Loucy (cell line): ENCODE data around the gene TAF3.

Source experiments
- H2AFZ ChIP-seq: fragments of 200-600 bp; sonication (generic); 2 replicates; pipeline ENCODE4 v1.6.0; 2016; ENCODE audit warnings: antibody characterized with exemption, mild to moderate bottlenecking, low read length, moderate library complexity
- H3F3A ChIP-seq: fragments of 200-600 bp; 2 replicates; pipeline ENCODE4 v1.6.0; 2016; ENCODE audit warnings: antibody characterized with exemption, low read depth, mild to moderate bottlenecking
- H3K27me3 ChIP-seq: fragments of 200-600 bp; sonication (generic); 2 replicates; pipeline ENCODE4 v1.6.1; 2014; ENCODE audit warnings: low read length, mild to moderate bottlenecking; ENCODE audit not compliant: insufficient read depth, poor library complexity, severe bottlenecking
- H3K36me3 ChIP-seq: fragments of 200-600 bp; sonication (generic); 2 replicates; pipeline ENCODE4 v1.6.1; 2016; ENCODE audit warnings: low read length; ENCODE audit not compliant: insufficient read depth
- H3K4me1 ChIP-seq: fragments of 200-600 bp; sonication (generic); 2 replicates; pipeline ENCODE4 v1.5.1; 2014; ENCODE audit warnings: low read length, mild to moderate bottlenecking; ENCODE audit not compliant: insufficient read depth, poor library complexity, severe bottlenecking
- H3K4me2 ChIP-seq: fragments of 200-600 bp; sonication (generic); 2 replicates; pipeline ENCODE4 v1.6.0; 2014; ENCODE audit warnings: antibody characterized with exemption, low read length, low read depth, mild to moderate bottlenecking; ENCODE audit not compliant: poor library complexity, severe bottlenecking
- H3K4me3 ChIP-seq: fragments of 200-600 bp; sonication (generic); 2 replicates; pipeline ENCODE4 v1.5.1; 2014; ENCODE audit warnings: low read length, mild to moderate bottlenecking, mixed read lengths; ENCODE audit not compliant: poor library complexity, severe bottlenecking
- H3K79me2 ChIP-seq: fragments of 200-600 bp; sonication (generic); 2 replicates; pipeline ENCODE4 v1.6.1; 2014; ENCODE audit warnings: low read length; ENCODE audit not compliant: insufficient read depth
- H3K9ac ChIP-seq: fragments of 200-600 bp; sonication (generic); 2 replicates; pipeline ENCODE4 v1.6.0; 2014; ENCODE audit warnings: mild to moderate bottlenecking, low read depth, low read length, moderate library complexity; ENCODE audit not compliant: poor library complexity, severe bottlenecking
- H3K9me2 ChIP-seq: fragments of 200-600 bp; sonication (generic); replicated peaks from 2 replicates; pipeline ENCODE4 v1.6.1; 2016; ENCODE audit warnings: low read depth, low read length, mixed read lengths
- H3K9me3 ChIP-seq: fragments of 200-600 bp; sonication (generic); 2 replicates; pipeline ENCODE4 v1.6.1; 2014; ENCODE audit warnings: mild to moderate bottlenecking, antibody characterized with exemption, low read length, low read depth; ENCODE audit not compliant: insufficient read depth
- H4K20me1 ChIP-seq: fragments of 200-600 bp; sonication (generic); 2 replicates; pipeline ENCODE4 v1.6.0; 2014; ENCODE audit warnings: antibody characterized with exemption, low read length, mild to moderate bottlenecking; ENCODE audit not compliant: insufficient read depth, poor library complexity, severe bottlenecking
- CTCF ChIP-seq: fragments of 200-600 bp; sonication (generic); conservative IDR thresholded peaks from 2 replicates; pipeline ENCODE4 v1.5.1; 2014; ENCODE audit warnings: mild to moderate bottlenecking, antibody characterized with exemption, low read length
- EZH2phosphoT487 ChIP-seq: fragments of 200-600 bp; IDR thresholded peaks from 2 replicates; pipeline ENCODE4 v1.6.1; 2018; ENCODE audit warnings: antibody characterized with exemption, mild to moderate bottlenecking, moderate library complexity, borderline replicate concordance

Gene TAF3

GRCh38 chr10:7804216-7804615 lies 14.1 kb upstream of the TAF3 start:
- Histone ChIP-seq H3K9me3 (no peaks in the 10 kb centered on the region), H3K9ac (no peak overlapping the region), H3F3A (no peaks in the 10 kb centered on the region; the same call in 1 of the 2 replicates), H2AFZ (no peak overlapping the region), H3K4me3 (no peak overlapping the region), H3K27me3 (no peaks in the 10 kb centered on the region), H4K20me1 (peaks cover 5% of the 10 kb centered on the region), H3K9me2 (no peaks in the 10 kb centered on the region), H3K4me2 (no peak overlapping the region), H3K36me3 (peaks cover 80% of the 10 kb centered on the region), H3K79me2 (no peaks in the 10 kb centered on the region), H3K4me1 (no peaks in the 10 kb centered on the region)
- no peak for TF ChIP-seq CTCF
- TF ChIP-seq EZH2phosphoT487 = no peak

GRCh38 chr10:7804741-7805140 lies 13.6 kb upstream of the TAF3 start:
- Histone ChIP-seq H3K4me1 (no peaks in the 10 kb centered on the region), H4K20me1 (peaks cover 5% of the 10 kb centered on the region), H3K36me3 (peaks cover 75% of the 10 kb centered on the region; the same call in 1 of the 2 replicates)

GRCh38 chr10:7808686-7809267 lies 9.5 kb upstream of the TAF3 start:
- H3K4me2 ChIP-seq = no peak overlapping the region
- no peaks in the 10 kb centered on the region for H3K4me1 ChIP-seq
- H3K36me3 ChIP-seq = peaks cover 38% of the 10 kb centered on the region; the same call in 1 of the 2 replicates
- no peaks in the 10 kb centered on the region for H3K27me3 ChIP-seq
- no peak overlapping the region for H3K4me3 ChIP-seq
- H3F3A ChIP-seq = no peaks in the 10 kb centered on the region; the same call in 1 of the 2 replicates
- H3K79me2 ChIP-seq = no peaks in the 10 kb centered on the region
- H3K9me2 ChIP-seq = no peaks in the 10 kb centered on the region
- H3K9me3 ChIP-seq = no peaks in the 10 kb centered on the region
- H3K9ac ChIP-seq = no peak overlapping the region
- TF ChIP-seq CTCF (no peak), EZH2phosphoT487 (no peak)
- no peak overlapping the region for H2AFZ ChIP-seq
- no peaks in the 10 kb centered on the region for H4K20me1 ChIP-seq

More at GRCh38 chr10:7804741-7805140, 13.6 kb upstream of the TAF3 start:
- H2AFZ ChIP-seq = no peak overlapping the region
- H3K9ac ChIP-seq = no peak overlapping the region
- TF ChIP-seq EZH2phosphoT487 = no peak
- no peak for TF ChIP-seq CTCF
- no peaks in the 10 kb centered on the region; the same call in 1 of the 2 replicates for H3F3A ChIP-seq
- no peaks in the 10 kb centered on the region for H3K9me3 ChIP-seq
- H3K9me2 ChIP-seq = no peaks in the 10 kb centered on the region
- H3K79me2 ChIP-seq = no peaks in the 10 kb centered on the region
- no peak overlapping the region for H3K4me3 ChIP-seq
- H3K27me3 ChIP-seq = no peaks in the 10 kb centered on the region
- no peak overlapping the region for H3K4me2 ChIP-seq
